Spleen (tissue), 7 donors: Measurements from ENCODE around the gene TENM4.

Experiments used
- POLR2A ChIP-seq, 3 donors: fragments of 450-650 bp; IDR thresholded peaks; one replicate each; pipeline ENCODE4 v1.5.1; 2017; ENCODE audit warnings: antibody characterized with exemption in 3 of 3, mild to moderate bottlenecking in 1 of 3
- POLR2AphosphoS5 ChIP-seq, 3 donors: sonication (generic); formaldehyde crosslinking; IDR thresholded peaks; one replicate each; pipeline ENCODE4 v1.5.1; 2017; ENCODE audit warnings: antibody characterized with exemption in 3 of 3
- TF ChIP-seq, protein P1 (sequence below), 11 experiments: fragments of 200-600 bp in 7 of 11; fragments of 450-650 bp in 4 of 11; sonication (generic) in 4 of 11; IDR thresholded peaks in 8 of 11; conservative IDR thresholded peaks in 3 of 11; 1 replicate in 7 of 11; 2 replicates in 4 of 11; pipeline versions ENCODE4 v1.4.0 to v1.8.0; 2016 to 2021; ENCODE audit warnings: antibody characterized with exemption in 11 of 11, inconsistent platforms in 4 of 11, mild to moderate bottlenecking in 1 of 11
- donor health status: DM: no; HTN: no; CAD: no; lungs with moderate emphysema.
- donor health status: DM: no; HTN: no; CAD: no.
- donor health status: DM: no; HTN: no; CAD: no.

DNA sequence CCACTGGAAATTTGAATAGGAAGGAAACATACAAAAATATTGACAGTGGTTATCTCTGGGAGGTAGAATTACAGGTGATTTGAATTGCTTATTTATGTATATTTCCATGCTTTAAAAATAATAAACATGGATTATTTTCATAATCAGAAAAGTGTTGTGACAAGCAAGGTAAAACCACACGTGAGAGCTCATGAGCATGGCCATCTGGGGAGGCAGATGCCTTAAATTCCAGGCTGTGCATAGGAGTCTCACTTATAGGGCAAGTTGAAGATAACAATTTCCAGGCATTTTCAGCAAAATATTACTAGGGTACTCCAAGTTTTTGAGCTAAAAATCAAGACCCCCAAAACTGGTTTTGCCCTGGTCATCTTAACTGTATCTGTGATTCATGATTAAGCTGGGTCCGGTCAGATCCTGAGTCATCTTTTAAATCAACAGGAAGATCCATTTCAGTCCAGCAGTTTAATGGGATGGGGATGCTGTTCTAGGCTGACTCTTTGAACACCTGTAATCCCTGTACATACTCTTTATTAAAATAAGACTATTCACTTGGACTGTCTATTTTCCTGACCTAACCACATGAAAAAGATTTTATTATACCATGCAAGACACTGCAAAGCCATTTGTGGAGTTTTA lies 750.4 kb downstream of the TENM4 start:
- TF ChIP-seq, protein P1, sequence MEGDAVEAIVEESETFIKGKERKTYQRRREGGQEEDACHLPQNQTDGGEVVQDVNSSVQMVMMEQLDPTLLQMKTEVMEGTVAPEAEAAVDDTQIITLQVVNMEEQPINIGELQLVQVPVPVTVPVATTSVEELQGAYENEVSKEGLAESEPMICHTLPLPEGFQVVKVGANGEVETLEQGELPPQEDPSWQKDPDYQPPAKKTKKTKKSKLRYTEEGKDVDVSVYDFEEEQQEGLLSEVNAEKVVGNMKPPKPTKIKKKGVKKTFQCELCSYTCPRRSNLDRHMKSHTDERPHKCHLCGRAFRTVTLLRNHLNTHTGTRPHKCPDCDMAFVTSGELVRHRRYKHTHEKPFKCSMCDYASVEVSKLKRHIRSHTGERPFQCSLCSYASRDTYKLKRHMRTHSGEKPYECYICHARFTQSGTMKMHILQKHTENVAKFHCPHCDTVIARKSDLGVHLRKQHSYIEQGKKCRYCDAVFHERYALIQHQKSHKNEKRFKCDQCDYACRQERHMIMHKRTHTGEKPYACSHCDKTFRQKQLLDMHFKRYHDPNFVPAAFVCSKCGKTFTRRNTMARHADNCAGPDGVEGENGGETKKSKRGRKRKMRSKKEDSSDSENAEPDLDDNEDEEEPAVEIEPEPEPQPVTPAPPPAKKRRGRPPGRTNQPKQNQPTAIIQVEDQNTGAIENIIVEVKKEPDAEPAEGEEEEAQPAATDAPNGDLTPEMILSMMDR (IDR thresholded peaks at IDR 0.05 in 8 of 11, conservative IDR thresholded peaks at IDR 0.05 in 3 of 11), result no peak
- no peak for TF ChIP-seq POLR2A (IDR thresholded peaks at IDR 0.05)
- TF ChIP-seq POLR2AphosphoS5 (IDR thresholded peaks at IDR 0.05), result no peak
